Middle frontal gyrus (tissue), 1 donor: Measurements from ENCODE around the gene EVPLL.
"Not testable (repeated sequence)": the region's sequence is repeated elsewhere in the genome, so short reads cannot be mapped to it uniquely, and the experiment has no call there.

Source experiments
- DNase-seq: peaks from one replicate; pipeline ENCODE4 v3.0.0-alpha.2; 2015; ENCODE audit warnings: low spot score; ENCODE audit errors: extremely low spot score

The EVPLL gene

GRCh38 chr17:18423015-18423414 lies 45.4 kb downstream of the EVPLL start:
- not testable (repeated sequence) for DNase-seq

GRCh38 chr17:18425593-18425992 lies 48.0 kb downstream of the EVPLL start:
- not testable (repeated sequence) for DNase-seq

- not testable (repeated sequence) for DNase-seq
These were observed 49.1 kb downstream of the EVPLL start for GRCh38 chr17:18426639-18427038.

- not testable (repeated sequence) for DNase-seq
These were observed 54.6 kb downstream of the EVPLL start for GRCh38 chr17:18432206-18432605.
